B cell (primary cell): ENCODE results near the gene PKMYT1. TPM values are rescaled to one million over a fixed set of nuclear protein-coding genes. Genes with fewer than 3 reads are reported as not detected.

Experiments
- ATAC-seq: fragments of 200-7000 bp; cut with Tn5 transposase; one replicate; pipeline ENCODE4 v1.10.0; 2021; ENCODE audit warnings: low read depth, mild to moderate bottlenecking, moderate number of reproducible peaks, moderate library complexity
- CTCF ChIA-PET: fragments of 350-600 bp; sonication (Branson Sonifier 250); formaldehyde crosslinking; loops from one replicate; lab custom pipeline; 2021; ENCODE audit warnings: antibody characterized with exemption, inconsistent platforms; lab: Charles Lee
- POLR2A ChIA-PET: fragments of 350-600 bp; sonication (Branson Sonifier 250); formaldehyde crosslinking; loops from one replicate; lab custom pipeline; 2021; ENCODE audit warnings: antibody characterized with exemption; lab: Charles Lee
- DNase-seq: peaks from one replicate; pipeline ENCODE4 v3.0.0; 2013
- H2AFZ ChIP-seq: 2 replicates; pipeline ENCODE4 v1.6.1; 2012; ENCODE audit warnings: mild to moderate bottlenecking, low read depth, low read length; ENCODE audit not compliant: insufficient read depth, poor library complexity, severe bottlenecking
- H3K27ac ChIP-seq, 2 donors: 1 replicate in 1 of 2; 2 replicates in 1 of 2; pipeline ENCODE4 v1.5.1; 2012 to 2013; ENCODE audit warnings: low read length in 2 of 2, mild to moderate bottlenecking in 2 of 2, moderate library complexity in 1 of 2
- H3K27me3 ChIP-seq, 4 experiments: fragments of 200-600 bp in 1 of 4; sonication (generic) in 1 of 4; replicated peaks in 1 of 4; 1 replicate in 2 of 4; 2 replicates in 2 of 4; pipeline versions ENCODE4 v1.6.1 to v1.7.0; 2013 to 2016; ENCODE audit warnings: low read length in 3 of 4, mild to moderate bottlenecking in 2 of 4, mixed read lengths in 1 of 4, moderate library complexity in 1 of 4; ENCODE audit not compliant: insufficient read depth in 4 of 4, control insufficient read depth in 3 of 4; ENCODE audit errors: control extremely low read depth in 1 of 4
- H3K36me3 ChIP-seq, 2 experiments: replicated peaks in 1 of 2; 1 replicate in 1 of 2; 2 replicates in 1 of 2; pipeline versions ENCODE4 v1.6.1 to v1.7.1; 2013; ENCODE audit warnings: low read length in 1 of 2; ENCODE audit not compliant: insufficient read depth in 2 of 2, control insufficient read depth in 1 of 2; ENCODE audit errors: control extremely low read depth in 1 of 2, extremely low read depth in 1 of 2
- H3K4me1 ChIP-seq, 2 donors: fragments of 200-600 bp in 1 of 2; sonication (generic) in 1 of 2; 1 replicate in 1 of 2; 2 replicates in 1 of 2; pipeline versions ENCODE4 v1.5.1 to v1.6.1; 2013 to 2017; ENCODE audit warnings: low read length in 2 of 2; ENCODE audit not compliant: control insufficient read depth in 2 of 2, insufficient read depth in 2 of 2
- H3K4me2 ChIP-seq: replicated peaks from 2 replicates; pipeline ENCODE3; 2012; ENCODE audit warnings: mild to moderate bottlenecking, low read depth, low read length; ENCODE audit not compliant: poor library complexity, severe bottlenecking
- H3K4me3 ChIP-seq, 5 experiments: fragments of 200-600 bp in 1 of 5; sonication (generic) in 1 of 5; 1 replicate in 3 of 5; 2 replicates in 2 of 5; pipeline versions ENCODE4 v1.5.1 to v1.7.0; 2011 to 2016; ENCODE audit warnings: low read length in 4 of 5, mild to moderate bottlenecking in 4 of 5, low read depth in 2 of 5, control low read depth in 1 of 5, moderate library complexity in 1 of 5; ENCODE audit not compliant: insufficient read depth in 1 of 5; ENCODE audit errors: control extremely low read depth in 1 of 5, extremely low read depth in 1 of 5
- H3K79me2 ChIP-seq: fragments of 200-600 bp; sonication (generic); one replicate; pipeline ENCODE4 v1.6.0; 2016; ENCODE audit warnings: low read length; ENCODE audit not compliant: control insufficient read depth, insufficient read depth
- H3K9ac ChIP-seq: fragments of 200-600 bp; sonication (generic); 2 replicates; pipeline ENCODE4 v1.6.1; 2017; ENCODE audit warnings: mild to moderate bottlenecking, low read length, moderate library complexity
- H3K9me3 ChIP-seq, 3 donors: one replicate each; pipeline versions ENCODE4 v1.6.1 to v1.7.1; 2013; ENCODE audit warnings: low read length in 2 of 3; ENCODE audit not compliant: control insufficient read depth in 2 of 3, insufficient read depth in 1 of 3; ENCODE audit errors: control extremely low read depth in 1 of 3
- H4K20me1 ChIP-seq: 2 replicates; pipeline ENCODE4 v1.6.0; 2012; ENCODE audit warnings: mild to moderate bottlenecking, low read length; ENCODE audit not compliant: insufficient read depth, control insufficient read depth, poor library complexity, severe bottlenecking
- H3K27ac Mint-ChIP-seq: one replicate; pipeline ENCODE4 v1.8.0; 2021; ENCODE audit warnings: mixed read lengths
- H3K27me3 Mint-ChIP-seq: one replicate; pipeline ENCODE4 v1.8.0; 2021; ENCODE audit warnings: mixed read lengths
- H3K4me1 Mint-ChIP-seq: one replicate; pipeline ENCODE4 v1.8.0; 2021; ENCODE audit warnings: mixed read lengths
- H3K4me3 Mint-ChIP-seq: one replicate; pipeline ENCODE4 v1.8.0; 2021; ENCODE audit warnings: mixed read lengths
- H3K9me3 Mint-ChIP-seq: one replicate; pipeline ENCODE4 v1.8.0; 2022; ENCODE audit warnings: mixed read lengths; ENCODE audit not compliant: insufficient read depth
- EZH2 ChIP-seq: IDR thresholded peaks from 2 replicates; pipeline ENCODE4 v1.6.1; 2012; ENCODE audit warnings: borderline replicate concordance, low read depth, mild to moderate bottlenecking, moderate library complexity, low read length; ENCODE audit not compliant: insufficient read depth, poor library complexity, severe bottlenecking
- WGBS: methylation state at CpG from one replicate; pipeline ENCODE4 v1.1.5; 2013; ENCODE audit warnings: missing lambda C conversion rate; ENCODE audit not compliant: insufficient coverage; 5-methylcytosine and 5-hydroxymethylcytosine counted together
- intact Hi-C: fragments of 100-400 bp; cut with micrococcal nuclease; formaldehyde crosslinking; loops from one replicate; pipeline ENCODE4 v1.10.0; 2022
- polyA plus RNA-seq: library from polyadenylated mRNA; depleted of rRNA; stranded (reverse); fragments of >200 nt; gene quantifications from 2 replicates; pipeline ENCODE4 v1.2.3, GENCODE V29; 2012
- total RNA-seq, 2 donors: library from RNA; stranded (reverse); fragments of 120-200 nt in 1 of 2; gene quantifications; 1 replicate in 1 of 2; 2 replicates in 1 of 2; pipeline versions ENCODE4 v1.2.3 to v1.2.4, GENCODE V29; 2013 to 2022
- TF ChIP-seq, protein P1 (sequence below): fragments of 200-600 bp; IDR thresholded peaks from one replicate; pipeline ENCODE4 v1.8.0; 2022; ENCODE audit warnings: antibody characterized with exemption, mild to moderate bottlenecking

PKMYT1 gene
- total and polyA plus RNA-seq, 2 donors (not counting 1 experiment from before 2014, with no cell fraction given), result 0.67 to 2.6 TPM

DNA sequence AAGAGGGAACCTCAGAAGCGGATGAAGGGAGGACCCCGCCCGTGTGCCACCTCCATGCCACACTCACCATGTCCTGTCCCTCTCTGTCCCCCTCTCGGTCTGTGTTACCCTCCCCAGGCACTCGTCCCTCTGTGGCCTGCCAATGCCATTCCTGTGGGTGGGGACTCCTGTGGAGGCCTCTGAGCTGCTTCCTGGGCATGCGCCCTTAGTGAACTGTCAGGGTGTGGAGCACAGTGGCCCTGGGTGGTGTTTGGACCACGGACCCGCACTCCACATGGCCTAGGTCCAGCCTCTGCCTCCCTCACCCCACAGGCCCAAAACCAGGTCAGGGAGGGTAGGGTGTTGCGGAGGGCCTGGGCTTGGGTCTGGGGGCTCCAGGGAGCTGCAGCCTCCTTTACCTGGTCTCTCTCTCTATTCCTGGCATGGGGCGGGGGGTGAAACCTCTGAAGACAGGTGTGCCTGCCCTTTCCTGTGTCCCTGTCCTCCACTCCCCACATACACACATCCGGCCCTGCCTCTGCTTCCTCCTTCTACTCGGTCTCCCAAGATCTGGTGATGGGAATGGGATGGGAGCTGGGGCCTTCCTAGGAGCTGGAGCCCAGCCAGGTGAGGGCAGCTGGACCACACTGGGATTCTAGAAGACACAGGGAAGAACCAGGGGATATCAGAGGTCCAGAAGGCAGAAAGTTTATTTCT, 11.5 kb upstream of the PKMYT1 start:
- DNase-seq, result no peak
- 82% methylated on average over 4 of the region's 12 CpGs for WGBS
- Histone ChIP-seq H3K4me2 (no peak overlapping the region), H3K4me3 (no peak overlapping the region), H3K36me3 (no peaks in the 10 kb centered on the region), H3K9ac (no peak overlapping the region), H4K20me1 (no peaks in the 10 kb centered on the region), H3K27ac (no peak overlapping the region), H3K4me1 (no peaks in the 10 kb centered on the region), H2AFZ (no peak overlapping the region), H3K79me2 (no peaks in the 10 kb centered on the region), H3K9me3 (no peaks in the 10 kb centered on the region), H3K27me3 (peaks cover 0 to 4% (median 0%) of the 10 kb centered on the region in 4 experiments)
- H3K4me3 Mint-ChIP-seq, result no peak overlapping the region
- ChIA-PET CTCF (interaction anchor here (0.6 kb wide), 2 partner anchors 11 to 672 kb away, joined by 3 read pairs; no protein-coding TSS in a partner anchor), POLR2A (no interaction called here)
- ATAC-seq, result no peak
- no peak overlapping the region for H3K27ac Mint-ChIP-seq
- intact Hi-C loops, result no loop called here
- no peaks in the 10 kb centered on the region for H3K4me1 Mint-ChIP-seq
- H3K27me3 Mint-ChIP-seq, result no peaks in the 10 kb centered on the region
- no peaks in the 10 kb centered on the region for H3K9me3 Mint-ChIP-seq
- TF ChIP-seq EZH2, result no peak
- TF ChIP-seq, protein P1, sequence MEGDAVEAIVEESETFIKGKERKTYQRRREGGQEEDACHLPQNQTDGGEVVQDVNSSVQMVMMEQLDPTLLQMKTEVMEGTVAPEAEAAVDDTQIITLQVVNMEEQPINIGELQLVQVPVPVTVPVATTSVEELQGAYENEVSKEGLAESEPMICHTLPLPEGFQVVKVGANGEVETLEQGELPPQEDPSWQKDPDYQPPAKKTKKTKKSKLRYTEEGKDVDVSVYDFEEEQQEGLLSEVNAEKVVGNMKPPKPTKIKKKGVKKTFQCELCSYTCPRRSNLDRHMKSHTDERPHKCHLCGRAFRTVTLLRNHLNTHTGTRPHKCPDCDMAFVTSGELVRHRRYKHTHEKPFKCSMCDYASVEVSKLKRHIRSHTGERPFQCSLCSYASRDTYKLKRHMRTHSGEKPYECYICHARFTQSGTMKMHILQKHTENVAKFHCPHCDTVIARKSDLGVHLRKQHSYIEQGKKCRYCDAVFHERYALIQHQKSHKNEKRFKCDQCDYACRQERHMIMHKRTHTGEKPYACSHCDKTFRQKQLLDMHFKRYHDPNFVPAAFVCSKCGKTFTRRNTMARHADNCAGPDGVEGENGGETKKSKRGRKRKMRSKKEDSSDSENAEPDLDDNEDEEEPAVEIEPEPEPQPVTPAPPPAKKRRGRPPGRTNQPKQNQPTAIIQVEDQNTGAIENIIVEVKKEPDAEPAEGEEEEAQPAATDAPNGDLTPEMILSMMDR, result no peak

DNA sequence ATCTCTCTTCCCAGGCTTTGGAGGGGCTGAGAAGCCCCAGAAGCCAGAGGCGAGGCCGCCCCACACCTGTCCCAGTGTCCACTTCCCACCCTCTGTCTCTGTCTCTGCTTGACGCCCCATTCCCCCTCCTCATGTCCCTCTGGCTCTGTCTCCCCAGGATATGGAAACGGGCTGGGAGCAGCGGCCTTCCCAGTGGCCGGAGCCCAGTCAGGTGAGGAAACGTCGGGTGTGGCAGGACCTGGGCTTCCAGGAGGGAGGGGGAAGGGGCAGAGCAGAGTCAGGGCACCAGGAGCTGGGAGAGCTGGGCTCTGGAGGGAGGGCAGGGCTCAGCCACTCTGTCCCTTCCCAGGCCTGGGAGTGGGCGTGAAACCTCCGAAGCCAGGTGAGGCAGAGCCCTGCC, 10.6 kb upstream of the PKMYT1 start:
- Histone ChIP-seq H3K4me3 (no peak overlapping the region), H2AFZ (no peak overlapping the region), H3K79me2 (no peaks in the 10 kb centered on the region), H3K9ac (no peak overlapping the region), H3K9me3 (no peaks in the 10 kb centered on the region), H3K27me3 (peaks cover 0 to 4% (median 0%) of the 10 kb centered on the region in 4 experiments), H3K27ac (no peak overlapping the region), H3K4me2 (no peak overlapping the region), H3K4me1 (no peaks in the 10 kb centered on the region), H4K20me1 (no peaks in the 10 kb centered on the region), H3K36me3 (no peaks in the 10 kb centered on the region)
- POLR2A ChIA-PET, result no interaction called here
- 87% methylated on average over 9 of the region's 10 CpGs for WGBS
- ATAC-seq (no peak), DNase-seq (no peak)
- no peak for TF ChIP-seq EZH2
- TF ChIP-seq, protein P1, result no peak
- no peak overlapping the region for H3K4me3 Mint-ChIP-seq
- no peaks in the 10 kb centered on the region for H3K27me3 Mint-ChIP-seq
- intact Hi-C loops, result no loop called here
- CTCF ChIA-PET, result no interaction called here
- no peaks in the 10 kb centered on the region for H3K4me1 Mint-ChIP-seq
- H3K9me3 Mint-ChIP-seq, result no peaks in the 10 kb centered on the region
- H3K27ac Mint-ChIP-seq, result no peak overlapping the region
